GM20000 (cell line): ENCODE results near the gene SMIM28.

Experiments used
- DNase-seq: peaks from one replicate; pipeline ENCODE4 v3.0.0; 2012; ENCODE audit warnings: low spot score
- TF ChIP-seq, protein P1 (sequence below): IDR thresholded peaks from 2 replicates; pipeline ENCODE4 v1.5.1; 2012; ENCODE audit warnings: mild to moderate bottlenecking, control low read depth; ENCODE audit errors: extremely low read depth, missing control alignments

Gene SMIM28

GRCh38 chr6:138377844-138378243 is at the start of gene SMIM28:
SMIM28 (plus strand) TSS chr6:138377905; CDS start chr6:138378073, 168 bp downstream.
- DNase-seq: no peak

GRCh38 chr6:138328210-138328609 is 49.5 kb upstream of the SMIM28 start:
- no peak for DNase-seq
- TF ChIP-seq, protein P1, sequence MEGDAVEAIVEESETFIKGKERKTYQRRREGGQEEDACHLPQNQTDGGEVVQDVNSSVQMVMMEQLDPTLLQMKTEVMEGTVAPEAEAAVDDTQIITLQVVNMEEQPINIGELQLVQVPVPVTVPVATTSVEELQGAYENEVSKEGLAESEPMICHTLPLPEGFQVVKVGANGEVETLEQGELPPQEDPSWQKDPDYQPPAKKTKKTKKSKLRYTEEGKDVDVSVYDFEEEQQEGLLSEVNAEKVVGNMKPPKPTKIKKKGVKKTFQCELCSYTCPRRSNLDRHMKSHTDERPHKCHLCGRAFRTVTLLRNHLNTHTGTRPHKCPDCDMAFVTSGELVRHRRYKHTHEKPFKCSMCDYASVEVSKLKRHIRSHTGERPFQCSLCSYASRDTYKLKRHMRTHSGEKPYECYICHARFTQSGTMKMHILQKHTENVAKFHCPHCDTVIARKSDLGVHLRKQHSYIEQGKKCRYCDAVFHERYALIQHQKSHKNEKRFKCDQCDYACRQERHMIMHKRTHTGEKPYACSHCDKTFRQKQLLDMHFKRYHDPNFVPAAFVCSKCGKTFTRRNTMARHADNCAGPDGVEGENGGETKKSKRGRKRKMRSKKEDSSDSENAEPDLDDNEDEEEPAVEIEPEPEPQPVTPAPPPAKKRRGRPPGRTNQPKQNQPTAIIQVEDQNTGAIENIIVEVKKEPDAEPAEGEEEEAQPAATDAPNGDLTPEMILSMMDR: no peak

More at GRCh38 chr6:138377844-138378243, at the start of gene SMIM28:
- TF ChIP-seq, protein P1: no peak

DNA sequence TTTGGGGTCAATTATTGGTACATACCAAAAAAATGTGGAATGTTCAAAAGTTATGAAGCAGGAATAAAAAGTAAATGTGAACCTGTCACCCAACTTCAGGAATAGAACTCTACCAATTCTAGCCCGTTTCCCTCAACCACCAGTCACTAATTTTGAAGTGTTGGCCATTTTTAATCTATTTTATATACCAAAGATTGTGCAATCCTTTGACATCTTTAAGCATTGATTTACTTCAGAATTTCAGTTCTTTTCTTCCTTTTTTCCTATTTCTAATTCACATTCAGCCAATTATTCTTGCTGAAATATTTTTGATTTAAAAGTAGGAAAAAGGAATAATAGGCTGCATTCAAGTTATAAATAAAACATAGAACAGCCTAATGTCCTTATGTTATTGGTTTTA is 46.9 kb upstream of the SMIM28 start:
- no peak for DNase-seq
- TF ChIP-seq, protein P1: no peak

DNA sequence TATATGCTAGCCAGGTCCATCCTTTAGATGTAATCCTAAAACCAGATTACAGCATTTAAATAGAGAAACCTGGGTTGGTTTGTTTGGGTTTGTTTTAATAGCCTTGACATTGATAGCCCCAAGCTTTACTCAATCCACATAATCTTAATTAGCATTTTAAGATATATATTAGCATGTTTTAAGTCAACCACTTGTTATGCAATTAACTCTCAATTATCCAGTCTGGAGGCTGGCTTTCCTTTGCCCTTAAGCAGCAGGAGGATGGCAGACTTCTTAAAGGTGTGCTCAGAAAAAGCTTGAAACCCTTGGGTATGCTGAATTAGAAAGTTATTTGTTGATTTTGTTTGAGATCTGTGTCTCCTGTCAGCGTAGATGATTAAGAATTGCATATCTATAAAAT is 46.3 kb upstream of the SMIM28 start:
- no peak for DNase-seq
- TF ChIP-seq, protein P1: no peak

DNA sequence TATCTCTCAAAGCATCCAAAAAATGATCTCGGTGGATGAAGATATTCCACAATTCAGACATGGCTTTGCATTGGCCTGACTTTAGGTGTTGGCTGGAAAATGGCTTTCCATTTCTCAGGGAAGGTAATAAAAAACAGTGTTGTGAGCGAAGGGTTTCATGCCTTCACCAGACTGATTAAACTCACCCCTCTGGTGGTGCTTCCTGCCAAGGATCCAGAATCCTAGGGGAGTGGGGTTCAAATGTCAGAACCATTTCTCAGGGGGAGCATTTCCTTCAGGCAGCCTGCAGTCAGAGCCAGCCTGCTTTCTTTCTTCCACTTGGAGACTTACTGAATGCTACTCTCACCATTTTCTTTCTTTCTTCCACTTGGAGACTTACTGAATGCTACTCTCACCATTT is 45.7 kb upstream of the SMIM28 start:
- TF ChIP-seq, protein P1: no peak
- no peak for DNase-seq

DNA sequence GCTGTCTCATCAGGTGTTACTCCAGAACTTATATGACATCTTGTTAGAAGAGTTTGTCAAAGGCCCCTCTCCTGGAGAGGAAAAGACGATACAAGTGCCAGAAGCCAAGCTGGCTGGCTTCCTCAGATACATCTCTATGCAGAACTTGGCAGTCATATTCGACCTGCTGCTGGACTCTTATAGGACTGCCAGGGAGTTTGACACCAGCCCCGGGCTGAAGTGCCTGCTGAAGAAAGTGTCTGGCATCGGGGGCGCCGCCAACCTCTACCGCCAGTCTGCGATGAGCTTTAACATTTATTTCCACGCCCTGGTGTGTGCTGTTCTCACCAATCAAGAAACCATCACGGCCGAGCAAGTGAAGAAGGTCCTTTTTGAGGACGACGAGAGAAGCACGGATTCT is 43.7 kb upstream of the SMIM28 start:
- DNase-seq: no peak
- TF ChIP-seq, protein P1: no peak

DNA sequence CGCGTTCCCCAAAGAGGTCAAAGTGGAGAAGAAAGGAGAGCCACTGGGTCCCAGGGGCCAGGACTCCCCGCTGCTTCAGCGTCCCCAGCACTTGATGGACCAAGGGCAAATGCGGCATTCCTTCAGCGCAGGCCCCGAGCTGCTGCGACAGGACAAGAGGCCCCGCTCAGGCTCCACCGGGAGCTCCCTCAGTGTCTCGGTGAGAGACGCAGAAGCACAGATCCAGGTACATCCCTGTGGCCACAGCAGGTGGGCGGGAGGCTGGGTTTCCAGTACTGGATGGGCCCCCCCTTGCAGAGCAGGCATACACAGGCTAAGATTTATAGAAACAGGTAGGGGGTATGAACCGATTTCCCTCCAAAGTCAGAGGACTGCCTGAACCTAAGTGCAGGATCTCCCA is 42.7 kb upstream of the SMIM28 start:
- TF ChIP-seq, protein P1: no peak
- no peak for DNase-seq
